Mesenteric fat pad (tissue), 1 donor: ENCODE measurements around the gene SH2D1A. TPM values are rescaled to one million over a fixed set of nuclear protein-coding genes. Genes with fewer than 3 reads are reported as not detected.
"Not testable (repeated sequence)": the region's sequence is repeated elsewhere in the genome, so short reads cannot be mapped to it uniquely, and the experiment has no call there.

Experiments
- DNase-seq: peaks from one replicate; pipeline ENCODE4 v3.0.0-alpha.2; 2020; ENCODE audit warnings: low spot score
- total RNA-seq: library from RNA; stranded (reverse); fragmentation: NEBNext Ultra II Directional; extraction: Animal tissue kit (Norgen Biotek cat#: 25700); gene quantifications from one replicate; pipeline ENCODE4 v1.2.1, GENCODE V29; 2021
- donor health status: DM: yes; HTN: yes; CAD: no.

SH2D1A gene
- total RNA-seq, 1 donor from 2014 or later: 0.55 TPM

GRCh38 chrX:124348885-124349453, 2.6 kb downstream of the SH2D1A start:
- DNase-seq: no peak

- no peak for DNase-seq
These were observed 8.3 kb downstream of the SH2D1A start for GRCh38 chrX:124354648-124355047.

- DNase-seq: no peak
These were observed 12.5 kb downstream of the SH2D1A start for GRCh38 chrX:124358800-124359383.

GRCh38 chrX:124362072-124362471, 15.7 kb downstream of the SH2D1A start:
- DNase-seq: no peak

- DNase-seq: no peak
These were observed 16.4 kb downstream of the SH2D1A start for GRCh38 chrX:124362761-124363160.

GRCh38 chrX:124369722-124370121, 23.4 kb downstream of the SH2D1A start:
- no peak for DNase-seq

- DNase-seq: no peak
These were observed 27.0 kb downstream of the SH2D1A start for GRCh38 chrX:124373348-124373747.

GRCh38 chrX:124378643-124379042, 32.3 kb downstream of the SH2D1A start:
- no peak for DNase-seq

GRCh38 chrX:124383354-124383753, 37.0 kb downstream of the SH2D1A start:
- no peak for DNase-seq

- no peak for DNase-seq
These were observed 40.0 kb downstream of the SH2D1A start for GRCh38 chrX:124386401-124386800.

- DNase-seq: no peak
These were observed 42.2 kb downstream of the SH2D1A start for GRCh38 chrX:124388562-124388961.

GRCh38 chrX:124392794-124393193, 46.4 kb downstream of the SH2D1A start:
- DNase-seq: no peak

GRCh38 chrX:124393238-124393637, 46.9 kb downstream of the SH2D1A start:
- no peak for DNase-seq

GRCh38 chrX:124393659-124394058, 47.3 kb downstream of the SH2D1A start:
- DNase-seq: no peak

GRCh38 chrX:124395145-124395880, 49.0 kb downstream of the SH2D1A start:
- no peak for DNase-seq

GRCh38 chrX:124401696-124402095, 55.3 kb downstream of the SH2D1A start:
- no peak for DNase-seq

- DNase-seq: no peak
These were observed 59.5 kb downstream of the SH2D1A start for GRCh38 chrX:124405868-124406267.

GRCh38 chrX:124406294-124407014, 60.1 kb downstream of the SH2D1A start:
- no peak for DNase-seq

- no peak for DNase-seq
These were observed 60.9 kb downstream of the SH2D1A start for GRCh38 chrX:124407226-124407625.

GRCh38 chrX:124408380-124408779, 62.0 kb downstream of the SH2D1A start:
- not testable (repeated sequence) for DNase-seq

GRCh38 chrX:124413244-124413643, 66.9 kb downstream of the SH2D1A start:
- DNase-seq: no peak

GRCh38 chrX:124414281-124414680, 67.9 kb downstream of the SH2D1A start:
- DNase-seq: no peak
